ENCODE results near the gene PGLYRP4.

PGLYRP4 gene

GRCh38 chr1:153293851-153294250 is 54.8 kb downstream of the PGLYRP4 start (continued):
- TF ChIP-seq PRDM2 (tag by site-specific recombination; IDR thresholded peaks at IDR 0.05; ENCODE audit: borderline replicate concordance) = no peak
- TF ChIP-seq ZNF777 (tag by site-specific recombination; IDR thresholded peaks at IDR 0.05; ENCODE audit: borderline replicate concordance) = no peak

GRCh38 chr1:153293480-153293775 is 55.2 kb downstream of the PGLYRP4 start:
- Histone ChIP-seq H3K9me3 (ENCODE audit: control insufficient read depth, insufficient read depth, low read depth, low read length) (no peaks in the 10 kb centered on the region), H3K4me1 (ENCODE audit: control insufficient read depth, insufficient read depth, low read length) (no peaks in the 10 kb centered on the region), H3K27ac (ENCODE audit: extremely low read depth, low read depth, low read length) (no peak overlapping the region), H3K36me3 (ENCODE audit: control insufficient read depth in 2 of 2, insufficient read depth in 1 of 2, low read length in 2 of 2) (no peaks in the 10 kb centered on the region), H3K4me3 (ENCODE audit: low read depth, low read length) (no peak overlapping the region)
- POLR2A ChIA-PET = no interaction called here
- CTCF ChIA-PET = interaction anchor here (0.6 kb wide), 1 partner anchor 527 kb away, joined by 4 read pairs; no protein-coding TSS in a partner anchor
- no peak for TF ChIP-seq ZNF280D (tag by site-specific recombination; IDR thresholded peaks at IDR 0.05)
- TF ChIP-seq GLIS1 (tag by site-specific recombination; IDR thresholded peaks at IDR 0.05) = no peak
- TF ChIP-seq ZNF302 (tag by site-specific recombination; IDR thresholded peaks at IDR 0.05; ENCODE audit: low read depth) = no peak
- no peak for TF ChIP-seq ZNF354C (tag by site-specific recombination; IDR thresholded peaks at IDR 0.05; ENCODE audit: borderline replicate concordance, low read depth)
- TF ChIP-seq ZNF624 (tag by site-specific recombination; IDR thresholded peaks at IDR 0.05) = no peak
- TF ChIP-seq ZNF266 (tag by site-specific recombination; IDR thresholded peaks at IDR 0.05; ENCODE audit: low read depth) = no peak
- no peak for TF ChIP-seq ZNF837 (tag by site-specific recombination; IDR thresholded peaks at IDR 0.05)
- no peak for TF ChIP-seq ZNF148 (tag by site-specific recombination; IDR thresholded peaks at IDR 0.05; ENCODE audit: borderline replicate concordance)
- no peak for TF ChIP-seq ZNF610 (tag by site-specific recombination; IDR thresholded peaks at IDR 0.05; ENCODE audit: borderline replicate concordance)
- no peak for TF ChIP-seq SP3 (tag by site-specific recombination; IDR thresholded peaks at IDR 0.05)
- TF ChIP-seq PRDM1 (tag by site-specific recombination; IDR thresholded peaks at IDR 0.05) = no peak
- TF ChIP-seq ZNF175 (tag by site-specific recombination; IDR thresholded peaks at IDR 0.05) = no peak
- no peak for TF ChIP-seq ZBTB6 (tag by site-specific recombination; IDR thresholded peaks at IDR 0.05)
- TF ChIP-seq ZNF660 (tag by site-specific recombination; IDR thresholded peaks at IDR 0.05) = no peak

All from HEK293 (cell line).